Fibroblast of lung (primary cell): ENCODE results near the gene EXD2.

Experiments
- EZH2 ChIP-seq: IDR thresholded peaks from 2 replicates; pipeline ENCODE4 v1.5.1; 2012; ENCODE audit warnings: low read length, control low read depth, mild to moderate bottlenecking; ENCODE audit errors: missing control alignments
- TF ChIP-seq, protein P1 (sequence below), 2 donors: IDR thresholded peaks in 1 of 2; conservative IDR thresholded peaks in 1 of 2; 1 replicate in 1 of 2; 2 replicates in 1 of 2; pipeline ENCODE4 v1.5.1; 2011 to 2012; ENCODE audit warnings: low read length in 2 of 2, control low read depth in 1 of 2, inconsistent platforms in 1 of 2, low read depth in 1 of 2, mild to moderate bottlenecking in 1 of 2

DNA sequence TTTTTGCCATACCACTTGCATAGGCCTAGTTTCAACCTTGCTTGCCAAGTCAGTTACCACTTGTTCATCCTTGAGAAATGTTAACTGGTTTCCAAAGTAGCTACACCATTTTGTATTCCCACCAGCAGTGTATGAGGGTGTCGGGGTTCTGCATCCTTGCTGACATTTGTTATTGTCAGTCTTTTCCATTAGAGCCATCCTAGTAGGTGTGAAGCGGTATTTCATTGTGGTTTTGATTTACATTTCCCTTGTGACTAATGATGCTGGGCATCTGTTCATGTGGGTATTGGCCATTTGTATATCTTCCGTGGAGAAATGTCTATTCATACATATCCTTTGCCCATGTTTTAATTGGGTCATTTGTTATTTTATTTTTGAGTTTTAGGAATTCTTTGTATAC lies 41.1 kb downstream of the EXD2 start:
- TF ChIP-seq, protein P1, sequence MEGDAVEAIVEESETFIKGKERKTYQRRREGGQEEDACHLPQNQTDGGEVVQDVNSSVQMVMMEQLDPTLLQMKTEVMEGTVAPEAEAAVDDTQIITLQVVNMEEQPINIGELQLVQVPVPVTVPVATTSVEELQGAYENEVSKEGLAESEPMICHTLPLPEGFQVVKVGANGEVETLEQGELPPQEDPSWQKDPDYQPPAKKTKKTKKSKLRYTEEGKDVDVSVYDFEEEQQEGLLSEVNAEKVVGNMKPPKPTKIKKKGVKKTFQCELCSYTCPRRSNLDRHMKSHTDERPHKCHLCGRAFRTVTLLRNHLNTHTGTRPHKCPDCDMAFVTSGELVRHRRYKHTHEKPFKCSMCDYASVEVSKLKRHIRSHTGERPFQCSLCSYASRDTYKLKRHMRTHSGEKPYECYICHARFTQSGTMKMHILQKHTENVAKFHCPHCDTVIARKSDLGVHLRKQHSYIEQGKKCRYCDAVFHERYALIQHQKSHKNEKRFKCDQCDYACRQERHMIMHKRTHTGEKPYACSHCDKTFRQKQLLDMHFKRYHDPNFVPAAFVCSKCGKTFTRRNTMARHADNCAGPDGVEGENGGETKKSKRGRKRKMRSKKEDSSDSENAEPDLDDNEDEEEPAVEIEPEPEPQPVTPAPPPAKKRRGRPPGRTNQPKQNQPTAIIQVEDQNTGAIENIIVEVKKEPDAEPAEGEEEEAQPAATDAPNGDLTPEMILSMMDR (conservative IDR thresholded peaks at IDR 0.05 in 1 of 2, IDR thresholded peaks at IDR 0.05 in 1 of 2; ENCODE audit: low read depth in 1 of 2, low read length in 2 of 2): no peak
- TF ChIP-seq EZH2: no peak
